ENCODE results near the gene CINP. TPM values are rescaled to one million over a fixed set of nuclear protein-coding genes. Genes with fewer than 3 reads are reported as not detected.

Gene CINP
- total and polyA plus RNA-seq, 2 of the 13 experiments (the other 11 are each of a cell fraction or from before 2014, with no cell fraction given), result 32.8 to 42.8 TPM

GRCh38 chr14:102316743-102317563, 45.7 kb downstream of the CINP start (continued):
- TF ChIP-seq PREB (CRISPR knock-in tag; IDR thresholded peaks at IDR 0.05) (no peak), ZNF530 (CRISPR knock-in tag; IDR thresholded peaks at IDR 0.05; ENCODE audit: low read depth) (no peak), ZNF264 (CRISPR knock-in tag; IDR thresholded peaks at IDR 0.05) (peak; percentile 72; the same call in 1 of the 2 replicates), ZNF230 (CRISPR knock-in tag; IDR thresholded peaks at IDR 0.05) (no peak; the same call in 1 of the 2 replicates), TFDP2 (CRISPR knock-in tag; IDR thresholded peaks at IDR 0.05) (peak; percentile 23; the same call in 1 of the 2 replicates), ZNF12 (CRISPR knock-in tag; IDR thresholded peaks at IDR 0.05) (0 out of 2 replicates have a peak, but pooled peaks have one; percentile 38), ETV5 (CRISPR knock-in tag; IDR thresholded peaks at IDR 0.05; ENCODE audit: borderline replicate concordance) (peak; percentile 74), ZC3H13 (CRISPR knock-in tag; IDR thresholded peaks at IDR 0.05) (0 out of 2 replicates have a peak, but pooled peaks have one; percentile 15), ZFX (CRISPR knock-in tag; IDR thresholded peaks at IDR 0.05; ENCODE audit: low read depth) (peak; percentile 69), KLF13 (CRISPR knock-in tag; IDR thresholded peaks at IDR 0.05) (no peak; the same call in 1 of the 2 replicates), MIER3 (CRISPR knock-in tag; IDR thresholded peaks at IDR 0.05; ENCODE audit: borderline replicate concordance) (peak; percentile 74; the same call in 1 of the 2 replicates), MIXL1 (CRISPR knock-in tag; IDR thresholded peaks at IDR 0.05) (0 out of 2 replicates have a peak, but pooled peaks have one; percentile 34), ZNF44 (CRISPR knock-in tag; IDR thresholded peaks at IDR 0.05) (no peak), ATF1 (CRISPR knock-in tag; IDR thresholded peaks at IDR 0.05) (no peak), PCBP2 (optimal IDR thresholded peaks at IDR 0.05; ENCODE audit: low read depth, low read length, poor library complexity, severe bottlenecking) (no peak), FOXJ3 (CRISPR knock-in tag; IDR thresholded peaks at IDR 0.05; ENCODE audit: borderline replicate concordance) (0 out of 2 replicates have a peak, but pooled peaks have one; percentile 43), MED8 (CRISPR knock-in tag; IDR thresholded peaks at IDR 0.05; ENCODE audit: insufficient replicate concordance) (peak; percentile 51), FOXC1 (CRISPR knock-in tag; IDR thresholded peaks at IDR 0.05; ENCODE audit: borderline replicate concordance) (peak; percentile 27; the same call in 1 of the 2 replicates)
- TF ChIP-seq, protein P1, sequence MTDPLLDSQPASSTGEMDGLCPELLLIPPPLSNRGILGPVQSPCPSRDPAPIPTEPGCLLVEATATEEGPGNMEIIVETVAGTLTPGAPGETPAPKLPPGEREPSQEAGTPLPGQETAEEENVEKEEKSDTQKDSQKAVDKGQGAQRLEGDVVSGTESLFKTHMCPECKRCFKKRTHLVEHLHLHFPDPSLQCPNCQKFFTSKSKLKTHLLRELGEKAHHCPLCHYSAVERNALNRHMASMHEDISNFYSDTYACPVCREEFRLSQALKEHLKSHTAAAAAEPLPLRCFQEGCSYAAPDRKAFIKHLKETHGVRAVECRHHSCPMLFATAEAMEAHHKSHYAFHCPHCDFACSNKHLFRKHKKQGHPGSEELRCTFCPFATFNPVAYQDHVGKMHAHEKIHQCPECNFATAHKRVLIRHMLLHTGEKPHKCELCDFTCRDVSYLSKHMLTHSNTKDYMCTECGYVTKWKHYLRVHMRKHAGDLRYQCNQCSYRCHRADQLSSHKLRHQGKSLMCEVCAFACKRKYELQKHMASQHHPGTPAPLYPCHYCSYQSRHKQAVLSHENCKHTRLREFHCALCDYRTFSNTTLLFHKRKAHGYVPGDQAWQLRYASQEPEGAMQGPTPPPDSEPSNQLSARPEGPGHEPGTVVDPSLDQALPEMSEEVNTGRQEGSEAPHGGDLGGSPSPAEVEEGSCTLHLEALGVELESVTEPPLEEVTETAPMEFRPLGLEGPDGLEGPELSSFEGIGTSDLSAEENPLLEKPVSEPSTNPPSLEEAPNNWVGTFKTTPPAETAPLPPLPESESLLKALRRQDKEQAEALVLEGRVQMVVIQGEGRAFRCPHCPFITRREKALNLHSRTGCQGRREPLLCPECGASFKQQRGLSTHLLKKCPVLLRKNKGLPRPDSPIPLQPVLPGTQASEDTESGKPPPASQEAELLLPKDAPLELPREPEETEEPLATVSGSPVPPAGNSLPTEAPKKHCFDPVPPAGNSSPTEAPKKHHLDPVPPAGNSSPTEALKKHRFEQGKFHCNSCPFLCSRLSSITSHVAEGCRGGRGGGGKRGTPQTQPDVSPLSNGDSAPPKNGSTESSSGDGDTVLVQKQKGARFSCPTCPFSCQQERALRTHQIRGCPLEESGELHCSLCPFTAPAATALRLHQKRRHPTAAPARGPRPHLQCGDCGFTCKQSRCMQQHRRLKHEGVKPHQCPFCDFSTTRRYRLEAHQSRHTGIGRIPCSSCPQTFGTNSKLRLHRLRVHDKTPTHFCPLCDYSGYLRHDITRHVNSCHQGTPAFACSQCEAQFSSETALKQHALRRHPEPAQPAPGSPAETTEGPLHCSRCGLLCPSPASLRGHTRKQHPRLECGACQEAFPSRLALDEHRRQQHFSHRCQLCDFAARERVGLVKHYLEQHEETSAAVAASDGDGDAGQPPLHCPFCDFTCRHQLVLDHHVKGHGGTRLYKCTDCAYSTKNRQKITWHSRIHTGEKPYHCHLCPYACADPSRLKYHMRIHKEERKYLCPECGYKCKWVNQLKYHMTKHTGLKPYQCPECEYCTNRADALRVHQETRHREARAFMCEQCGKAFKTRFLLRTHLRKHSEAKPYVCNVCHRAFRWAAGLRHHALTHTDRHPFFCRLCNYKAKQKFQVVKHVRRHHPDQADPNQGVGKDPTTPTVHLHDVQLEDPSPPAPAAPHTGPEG (CRISPR knock-in tag; IDR thresholded peaks at IDR 0.05), result no peak
- TF ChIP-seq, protein P2, sequence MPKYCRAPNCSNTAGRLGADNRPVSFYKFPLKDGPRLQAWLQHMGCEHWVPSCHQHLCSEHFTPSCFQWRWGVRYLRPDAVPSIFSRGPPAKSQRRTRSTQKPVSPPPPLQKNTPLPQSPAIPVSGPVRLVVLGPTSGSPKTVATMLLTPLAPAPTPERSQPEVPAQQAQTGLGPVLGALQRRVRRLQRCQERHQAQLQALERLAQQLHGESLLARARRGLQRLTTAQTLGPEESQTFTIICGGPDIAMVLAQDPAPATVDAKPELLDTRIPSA (CRISPR knock-in tag; IDR thresholded peaks at IDR 0.05; ENCODE audit: borderline replicate concordance), result peak; percentile 97; the same call in 1 of the 2 replicates
